Adrenal gland (tissue), 12 donors: ENCODE measurements around the gene RPTOR. TPM values are rescaled to one million over a fixed set of nuclear protein-coding genes. Genes with fewer than 3 reads are reported as not detected.

Experiments
- DNase-seq, 7 donors: peaks; one replicate each; pipeline ENCODE4 v3.0.0-alpha.2; 2019 to 2020
- H3K27ac ChIP-seq, 5 donors: fragments of 200-600 bp; sonication (generic) in 4 of 5; 1 replicate in 3 of 5; 2 replicates in 2 of 5; pipeline versions ENCODE4 v1.5.1 to v1.8.0; 2016 to 2020; ENCODE audit warnings: mild to moderate bottlenecking in 1 of 5
- H3K27me3 ChIP-seq: fragments of 200-600 bp; 2 replicates; pipeline ENCODE4 v1.8.0; 2021
- H3K36me3 ChIP-seq, 2 donors: fragments of 200-600 bp; replicated peaks in 1 of 2; 1 replicate in 1 of 2; 2 replicates in 1 of 2; pipeline versions ENCODE4 v1.5.1 to v1.8.0; 2018 to 2022
- H3K4me1 ChIP-seq, 2 donors: fragments of 200-600 bp; replicated peaks in 1 of 2; 1 replicate in 1 of 2; 2 replicates in 1 of 2; pipeline versions ENCODE4 v1.5.1 to v1.8.0; 2018 to 2021
- H3K4me3 ChIP-seq, 4 donors: fragments of 200-600 bp; sonication (generic) in 3 of 4; one replicate each; pipeline ENCODE4 v1.5.1; 2016 to 2018
- H3K9me3 ChIP-seq, 3 donors: fragments of 200-600 bp; sonication (generic) in 1 of 3; replicated peaks in 1 of 3; 1 replicate in 2 of 3; 2 replicates in 1 of 3; pipeline versions ENCODE4 v1.5.1 to v1.8.0; 2016 to 2021
- POLR2A ChIP-seq, 2 donors: fragments of 450-650 bp; IDR thresholded peaks; one replicate each; pipeline ENCODE4 v1.6.1; 2017; ENCODE audit warnings: antibody characterized with exemption in 2 of 2, mild to moderate bottlenecking in 2 of 2, moderate library complexity in 1 of 2
- WGBS, 4 donors: extraction: QIAGEN DNeasy Blood & Tissue Kit in 2 of 4; methylation state at CpG; one replicate each; pipeline versions ENCODE4 v1.1.5 to v1.1.7; 2013 to 2017; 5-methylcytosine and 5-hydroxymethylcytosine counted together
- intact Hi-C, 2 donors: fragments of 100-400 bp; cut with DNase I; formaldehyde crosslinking; loops; one replicate each; pipeline versions ENCODE4 v1.14.1 to v1.15.0; 2022 to 2023
- polyA plus RNA-seq, 3 donors: library from polyadenylated mRNA; stranded (reverse); fragments of 200-250 nt in 2 of 3; fragments of 350-450 nt in 1 of 3; fragmentation: Illumina TruSeq in 1 of 3; extraction: RNeasy Lipid Tissue Mini Kit (QIAGEN cat#74804) in 1 of 3; gene quantifications; one replicate each; pipeline ENCODE4 v1.2.3, GENCODE V29; 2013 to 2014
- total RNA-seq, 9 donors: library from RNA; depleted of rRNA in 4 of 9; stranded (reverse); fragments of >200 nt in 4 of 9; fragments of 120-200 nt in 1 of 9; fragmentation: NEBNext Ultra II Directional in 1 of 9; extraction: Animal tissue kit (Norgen Biotek cat#: 25700) in 1 of 9; gene quantifications; one replicate each; pipeline versions ENCODE4 v1.1.0 to v1.2.4, GENCODE V29; 2013 to 2023
- TF ChIP-seq, protein P1 (sequence below), 6 experiments: fragments of 450-650 bp in 4 of 6; fragments of 200-600 bp in 2 of 6; sonication (generic) in 1 of 6; IDR thresholded peaks; 1 replicate in 5 of 6; 2 replicates in 1 of 6; pipeline versions ENCODE4 v1.5.1 to v1.8.0; 2016 to 2021; ENCODE audit warnings: antibody characterized with exemption in 6 of 6, mild to moderate bottlenecking in 2 of 6, moderate library complexity in 1 of 6
- donor health status: healthy with polysubstance abuse.
- donor health status: Bipolar disorder and iron deficiency.
- donor health status: DM: yes; HTN: yes; CAD: no.
- donor health status: DM: no; HTN: no; CAD: no.
- donor health status: DM: no; HTN: no; CAD: no.
- donor health status: DM: yes; HTN: yes; CAD: no.

The RPTOR gene
- total and polyA plus RNA-seq, 12 donors = 9.7 to 53.3 (median 29.7) TPM

GRCh38 chr17:80979547-80980378 is 435.1 kb downstream of the RPTOR start:
- TF ChIP-seq, protein P1, sequence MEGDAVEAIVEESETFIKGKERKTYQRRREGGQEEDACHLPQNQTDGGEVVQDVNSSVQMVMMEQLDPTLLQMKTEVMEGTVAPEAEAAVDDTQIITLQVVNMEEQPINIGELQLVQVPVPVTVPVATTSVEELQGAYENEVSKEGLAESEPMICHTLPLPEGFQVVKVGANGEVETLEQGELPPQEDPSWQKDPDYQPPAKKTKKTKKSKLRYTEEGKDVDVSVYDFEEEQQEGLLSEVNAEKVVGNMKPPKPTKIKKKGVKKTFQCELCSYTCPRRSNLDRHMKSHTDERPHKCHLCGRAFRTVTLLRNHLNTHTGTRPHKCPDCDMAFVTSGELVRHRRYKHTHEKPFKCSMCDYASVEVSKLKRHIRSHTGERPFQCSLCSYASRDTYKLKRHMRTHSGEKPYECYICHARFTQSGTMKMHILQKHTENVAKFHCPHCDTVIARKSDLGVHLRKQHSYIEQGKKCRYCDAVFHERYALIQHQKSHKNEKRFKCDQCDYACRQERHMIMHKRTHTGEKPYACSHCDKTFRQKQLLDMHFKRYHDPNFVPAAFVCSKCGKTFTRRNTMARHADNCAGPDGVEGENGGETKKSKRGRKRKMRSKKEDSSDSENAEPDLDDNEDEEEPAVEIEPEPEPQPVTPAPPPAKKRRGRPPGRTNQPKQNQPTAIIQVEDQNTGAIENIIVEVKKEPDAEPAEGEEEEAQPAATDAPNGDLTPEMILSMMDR (IDR thresholded peaks at IDR 0.05) = no peak
- no peak for TF ChIP-seq POLR2A (IDR thresholded peaks at IDR 0.05)

GRCh38 chr17:80980397-80981061 is 435.9 kb downstream of the RPTOR start:
- Histone ChIP-seq H3K9me3 (no peaks in the 10 kb centered on the region), H3K36me3 (no peaks in the 10 kb centered on the region), H3K27me3 (no peaks in the 10 kb centered on the region), H3K4me3 (no peak overlapping the region), H3K4me1 (peaks cover 4 to 8% of the 10 kb centered on the region in 2 donors), H3K27ac (no peak overlapping the region)
- intact Hi-C loops = loop anchor here (2.0 to 5.0 kb wide), 2 partner anchors 553 to 554 kb away; no protein-coding TSS in a partner anchor
- no peak for DNase-seq
- no peak for TF ChIP-seq POLR2A (IDR thresholded peaks at IDR 0.05)
- TF ChIP-seq, protein P1 (IDR thresholded peaks at IDR 0.05) = no peak
- 44 to 55% (median 55%) methylated on average over 7 of the region's 7 CpGs for WGBS, 4 donors

More at GRCh38 chr17:80979547-80980378, 435.1 kb downstream of the RPTOR start:
- Histone ChIP-seq H3K4me1 (peaks cover 4 to 8% of the 10 kb centered on the region in 2 donors), H3K27me3 (no peaks in the 10 kb centered on the region), H3K36me3 (no peaks in the 10 kb centered on the region), H3K4me3 (no peak overlapping the region), H3K9me3 (no peaks in the 10 kb centered on the region), H3K27ac (no peak overlapping the region)
- no peak for DNase-seq
- 77 to 90% (median 79%) methylated on average over 12 to 26 of the region's 26 CpGs for WGBS, 4 donors
- intact Hi-C loops = loop anchor here (2.0 to 5.0 kb wide), 2 partner anchors 552 to 553 kb away; no protein-coding TSS in a partner anchor

- intact Hi-C loops = loop anchor here (2.0 to 5.0 kb wide), 2 partner anchors 554 kb away; no protein-coding TSS in a partner anchor
- no peak overlapping the region for H3K4me3 ChIP-seq
- no peaks in the 10 kb centered on the region for H3K36me3 ChIP-seq
- TF ChIP-seq, protein P1 (IDR thresholded peaks at IDR 0.05) = peak; percentile 8 to 88 (median 65)
- TF ChIP-seq POLR2A (IDR thresholded peaks at IDR 0.05) = no peak
- H3K9me3 ChIP-seq = no peaks in the 10 kb centered on the region
- no peak for DNase-seq
- WGBS, 4 donors = 6 to 14% (median 7%) methylated on average over 24 to 65 of the region's 65 CpGs
- peaks cover 4 to 8% of the 10 kb centered on the region in 2 donors for H3K4me1 ChIP-seq
- H3K27me3 ChIP-seq = no peaks in the 10 kb centered on the region
- no peak overlapping the region for H3K27ac ChIP-seq
Measured at GRCh38 chr17:80981062-80981902, 436.6 kb downstream of the RPTOR start.
